ENCODE results near the gene AURKB. TPM values are rescaled to one million over a fixed set of nuclear protein-coding genes. Genes with fewer than 3 reads are reported as not detected.
A peak's percentile ranks its signal among the peaks of the same experiment; 100 is the strongest.

The AURKB gene
- total and polyA plus RNA-seq, 4 donors, result 2.1 to 5.7 (median 3.7) TPM

DNA sequence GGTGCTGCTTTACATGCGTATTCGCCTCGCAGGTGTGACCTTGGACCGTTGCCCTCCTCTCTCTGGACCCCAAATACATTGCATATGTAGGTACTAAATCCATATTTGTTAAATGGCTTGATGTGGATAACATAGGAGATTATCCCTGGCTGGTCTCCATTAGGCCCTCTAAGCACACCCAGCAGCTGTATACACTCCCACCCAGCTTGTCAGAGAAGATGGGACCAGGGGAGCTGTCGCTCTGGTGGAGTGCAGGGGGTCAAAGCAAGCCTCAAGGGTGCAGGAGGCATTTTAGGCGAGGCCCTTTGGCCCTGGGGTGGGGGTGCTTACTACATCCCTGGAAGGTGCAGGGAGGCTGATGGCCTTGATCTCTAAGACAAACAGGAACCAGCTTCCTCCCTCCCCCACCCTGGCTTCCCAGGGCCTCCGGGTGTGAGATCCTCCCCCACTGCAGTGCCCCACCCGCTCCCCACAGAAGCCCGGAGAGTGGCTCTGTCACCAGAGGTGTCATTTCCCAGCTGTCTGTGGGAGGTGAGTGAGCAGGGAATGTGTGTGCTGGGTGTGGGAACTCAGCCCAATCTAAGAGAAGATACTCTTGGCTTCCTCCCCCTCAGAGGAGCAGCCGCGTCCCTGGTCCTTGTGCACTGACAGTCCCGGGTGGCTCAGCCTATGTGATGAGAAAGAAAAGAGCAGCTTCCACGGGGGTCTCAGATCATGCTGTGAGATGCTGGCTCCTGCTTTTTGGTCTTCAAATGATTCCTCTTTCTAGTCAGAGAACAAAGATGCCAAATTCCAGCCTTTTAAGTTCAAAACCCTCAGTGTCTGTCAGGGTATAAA lies 46.2 kb downstream of the AURKB start:
- TF ChIP-seq, protein P1, sequence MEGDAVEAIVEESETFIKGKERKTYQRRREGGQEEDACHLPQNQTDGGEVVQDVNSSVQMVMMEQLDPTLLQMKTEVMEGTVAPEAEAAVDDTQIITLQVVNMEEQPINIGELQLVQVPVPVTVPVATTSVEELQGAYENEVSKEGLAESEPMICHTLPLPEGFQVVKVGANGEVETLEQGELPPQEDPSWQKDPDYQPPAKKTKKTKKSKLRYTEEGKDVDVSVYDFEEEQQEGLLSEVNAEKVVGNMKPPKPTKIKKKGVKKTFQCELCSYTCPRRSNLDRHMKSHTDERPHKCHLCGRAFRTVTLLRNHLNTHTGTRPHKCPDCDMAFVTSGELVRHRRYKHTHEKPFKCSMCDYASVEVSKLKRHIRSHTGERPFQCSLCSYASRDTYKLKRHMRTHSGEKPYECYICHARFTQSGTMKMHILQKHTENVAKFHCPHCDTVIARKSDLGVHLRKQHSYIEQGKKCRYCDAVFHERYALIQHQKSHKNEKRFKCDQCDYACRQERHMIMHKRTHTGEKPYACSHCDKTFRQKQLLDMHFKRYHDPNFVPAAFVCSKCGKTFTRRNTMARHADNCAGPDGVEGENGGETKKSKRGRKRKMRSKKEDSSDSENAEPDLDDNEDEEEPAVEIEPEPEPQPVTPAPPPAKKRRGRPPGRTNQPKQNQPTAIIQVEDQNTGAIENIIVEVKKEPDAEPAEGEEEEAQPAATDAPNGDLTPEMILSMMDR (IDR thresholded peaks at IDR 0.05; ENCODE audit: control extremely low read depth, extremely low read depth), result no peak
- WGBS, 2 donors, result 24 to 32% methylated on average over 13 of the region's 13 CpGs
- H3K4me3 ChIP-seq, result no peak overlapping the region
- peak overlapping the region; percentile 25 to 39 for H3K9ac ChIP-seq (ENCODE audit: insufficient read depth in 1 of 2, low read length in 2 of 2)
- no peaks in the 10 kb centered on the region for H3K9me3 ChIP-seq (ENCODE audit: control insufficient read depth in 4 of 4, insufficient read depth in 3 of 4, low read length in 3 of 4)
- no peaks in the 10 kb centered on the region for H3K27me3 ChIP-seq (ENCODE audit: control insufficient read depth in 3 of 3, insufficient read depth in 3 of 3, low read length in 2 of 3)
- DNase-seq, result peak; percentile 80 to 89 (median 81)
- peak; percentile 7 for ATAC-seq (ENCODE audit: insufficient read depth, low FRiP score)
- H3K27ac ChIP-seq (ENCODE audit: low read depth in 1 of 2, low read length in 1 of 2), result peak overlapping the region; percentile 91 to 93
- H3K36me3 ChIP-seq (ENCODE audit: control insufficient read depth in 4 of 4, insufficient read depth in 4 of 4, low read length in 4 of 4), result peaks cover 3 to 22% (median 12%) of the 10 kb centered on the region in 4 donors
- H3K4me1 ChIP-seq (ENCODE audit: control insufficient read depth in 5 of 5, insufficient read depth in 5 of 5, low read length in 5 of 5), result peaks cover 10 to 38% (median 21%) of the 10 kb centered on the region in 5 donors

DNA sequence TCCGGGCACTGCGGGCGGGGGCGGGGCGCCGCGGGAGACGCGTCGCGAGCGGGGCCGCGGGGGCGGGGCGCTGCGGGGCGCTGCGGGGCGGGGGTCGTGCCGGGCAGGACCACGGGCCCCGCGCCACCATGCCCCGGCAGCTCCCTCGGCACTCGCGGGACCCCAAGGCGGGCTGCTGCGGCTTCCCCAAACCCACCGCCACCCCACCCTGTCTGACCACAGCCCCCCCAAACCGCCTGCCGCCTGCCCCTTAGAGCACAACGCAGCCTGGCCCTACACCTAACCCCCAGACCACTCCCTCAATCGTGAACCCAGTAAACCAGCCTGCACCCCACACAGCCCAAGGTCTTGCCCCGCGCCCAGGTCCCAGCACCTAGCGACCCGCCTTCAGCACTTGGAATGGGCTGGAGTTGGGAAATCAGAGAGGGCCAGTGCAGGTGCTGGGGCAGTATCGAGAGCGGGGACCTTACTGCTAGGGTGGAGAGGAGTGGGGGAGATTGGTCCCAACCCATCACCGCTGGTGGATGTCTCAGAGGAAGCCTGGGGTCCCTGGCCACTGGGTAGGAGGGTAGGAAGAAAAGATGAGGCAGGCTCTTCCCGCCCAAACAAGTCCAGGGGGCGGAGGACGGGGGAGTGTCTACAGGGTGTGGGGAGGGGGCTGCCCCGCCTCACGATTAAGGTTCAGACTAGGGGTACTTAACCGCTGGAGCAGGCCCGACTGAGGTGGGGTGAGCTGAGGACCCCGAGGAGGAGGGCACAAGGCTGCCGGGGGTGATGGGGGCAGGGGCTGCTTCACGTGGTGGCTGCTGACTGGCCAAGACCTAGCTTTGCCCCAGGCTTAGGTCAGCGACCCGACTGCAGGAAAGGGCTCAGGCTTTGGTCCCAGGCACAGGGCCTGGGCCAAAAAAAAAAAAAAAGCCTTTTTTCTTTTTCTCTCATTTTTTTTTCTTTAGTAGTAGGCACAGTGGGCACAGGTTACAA lies 47.1 kb downstream of the AURKB start:
- Histone ChIP-seq H3K36me3 (ENCODE audit: control insufficient read depth in 4 of 4, insufficient read depth in 4 of 4, low read length in 4 of 4) (peaks cover 3 to 26% (median 14%) of the 10 kb centered on the region in 4 donors), H3K27ac (ENCODE audit: low read depth in 1 of 2, low read length in 1 of 2) (peak overlapping the region; percentile 91 to 93), H3K4me1 (ENCODE audit: control insufficient read depth in 5 of 5, insufficient read depth in 5 of 5, low read length in 5 of 5) (peaks cover 10 to 38% (median 21%) of the 10 kb centered on the region in 5 donors), H3K27me3 (ENCODE audit: control insufficient read depth in 3 of 3, insufficient read depth in 3 of 3, low read length in 2 of 3) (no peaks in the 10 kb centered on the region), H3K9ac (ENCODE audit: insufficient read depth in 1 of 2, low read length in 2 of 2) (peak overlapping the region; percentile 39 to 82), H3K9me3 (ENCODE audit: control insufficient read depth in 4 of 4, insufficient read depth in 3 of 4, low read length in 3 of 4) (no peaks in the 10 kb centered on the region), H3K4me3 (peak overlapping the region; percentile 17)
- WGBS, 2 donors, result 7 to 35% methylated on average over 23 to 55 of the region's 55 CpGs
- TF ChIP-seq, protein P1 (IDR thresholded peaks at IDR 0.05; ENCODE audit: control extremely low read depth, extremely low read depth), result no peak
- ATAC-seq (ENCODE audit: insufficient read depth, low FRiP score), result peak; percentile 6
- DNase-seq, result peak; percentile 61 to 66 (median 63)

GRCh38 chr17:8162233-8162996 lies 48.0 kb downstream of the AURKB start, which contains the start of gene VAMP2:
Gene VAMP2 (minus strand): TSS chr17:8162948. CDS start chr17:8162879, 69 bp downstream.
- Histone ChIP-seq H3K27ac (ENCODE audit: low read depth in 1 of 2, low read length in 1 of 2) (peak within 1 kb of the TSS; percentile 93 to 100), H3K4me3 (peak within 1 kb of the TSS; percentile 99), H3K9ac (ENCODE audit: insufficient read depth in 1 of 2, low read length in 2 of 2) (peak within 1 kb of the TSS; percentile 84 to 91), H3K4me1 (ENCODE audit: control insufficient read depth in 5 of 5, insufficient read depth in 5 of 5, low read length in 5 of 5) (peaks cover 10 to 38% (median 21%) of the 10 kb centered on the region in 5 donors), H3K36me3 (ENCODE audit: control insufficient read depth in 4 of 4, insufficient read depth in 4 of 4, low read length in 4 of 4) (peaks cover 3 to 26% (median 14%) of the 10 kb centered on the region in 4 donors), H3K9me3 (ENCODE audit: control insufficient read depth in 4 of 4, insufficient read depth in 3 of 4, low read length in 3 of 4) (no peaks in the 10 kb centered on the region), H3K27me3 (ENCODE audit: control insufficient read depth in 3 of 3, insufficient read depth in 3 of 3, low read length in 2 of 3) (no peaks in the 10 kb centered on the region)
- 0 to 1% methylated on average over 51 to 75 of the region's 75 CpGs for WGBS, 2 donors
- TF ChIP-seq, protein P1 (IDR thresholded peaks at IDR 0.05; ENCODE audit: control extremely low read depth, extremely low read depth), result no peak
- DNase-seq, result peak; percentile 84 to 89 (median 87)
- peak; percentile 72 for ATAC-seq (ENCODE audit: insufficient read depth, low FRiP score)
